8988T (cell line): ENCODE data around the gene TNS4.
"Not testable (repeated sequence)": the region's sequence is repeated elsewhere in the genome, so short reads cannot be mapped to it uniquely, and the experiment has no call there.

Experiments
- DNase-seq: peaks from one replicate; pipeline ENCODE4 v3.0.0; 2011

The TNS4 gene, protein sequence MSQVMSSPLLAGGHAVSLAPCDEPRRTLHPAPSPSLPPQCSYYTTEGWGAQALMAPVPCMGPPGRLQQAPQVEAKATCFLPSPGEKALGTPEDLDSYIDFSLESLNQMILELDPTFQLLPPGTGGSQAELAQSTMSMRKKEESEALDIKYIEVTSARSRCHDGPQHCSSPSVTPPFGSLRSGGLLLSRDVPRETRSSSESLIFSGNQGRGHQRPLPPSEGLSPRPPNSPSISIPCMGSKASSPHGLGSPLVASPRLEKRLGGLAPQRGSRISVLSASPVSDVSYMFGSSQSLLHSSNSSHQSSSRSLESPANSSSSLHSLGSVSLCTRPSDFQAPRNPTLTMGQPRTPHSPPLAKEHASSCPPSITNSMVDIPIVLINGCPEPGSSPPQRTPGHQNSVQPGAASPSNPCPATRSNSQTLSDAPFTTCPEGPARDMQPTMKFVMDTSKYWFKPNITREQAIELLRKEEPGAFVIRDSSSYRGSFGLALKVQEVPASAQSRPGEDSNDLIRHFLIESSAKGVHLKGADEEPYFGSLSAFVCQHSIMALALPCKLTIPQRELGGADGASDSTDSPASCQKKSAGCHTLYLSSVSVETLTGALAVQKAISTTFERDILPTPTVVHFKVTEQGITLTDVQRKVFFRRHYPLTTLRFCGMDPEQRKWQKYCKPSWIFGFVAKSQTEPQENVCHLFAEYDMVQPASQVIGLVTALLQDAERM

DNA sequence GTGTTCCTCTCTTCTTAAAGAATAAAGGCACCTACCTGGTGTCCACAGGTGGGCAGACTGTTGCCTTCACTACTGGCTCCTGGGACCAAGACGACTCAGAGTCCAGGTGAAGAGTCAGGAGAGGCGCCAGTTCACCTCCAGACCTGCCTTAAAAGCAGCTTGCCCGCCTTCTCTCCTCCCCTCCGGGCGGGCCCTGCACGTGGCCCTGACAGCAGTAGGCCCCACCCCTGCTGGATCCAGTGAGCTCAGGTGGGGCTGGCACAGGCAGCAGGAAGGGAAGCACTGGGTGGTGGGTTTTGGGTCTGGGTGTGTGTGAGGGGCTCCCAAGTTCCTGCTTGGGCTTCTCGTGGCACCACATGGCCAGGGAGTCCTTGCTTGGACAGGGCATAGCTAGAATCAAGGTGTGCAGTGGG is at the start of gene TNS4:
Gene TNS4 (minus strand): TSS at position 125 of the 413 bp plus-strand sequence. CDS start 5,198 bp downstream, outside the sequence.
- DNase-seq = no peak

DNA sequence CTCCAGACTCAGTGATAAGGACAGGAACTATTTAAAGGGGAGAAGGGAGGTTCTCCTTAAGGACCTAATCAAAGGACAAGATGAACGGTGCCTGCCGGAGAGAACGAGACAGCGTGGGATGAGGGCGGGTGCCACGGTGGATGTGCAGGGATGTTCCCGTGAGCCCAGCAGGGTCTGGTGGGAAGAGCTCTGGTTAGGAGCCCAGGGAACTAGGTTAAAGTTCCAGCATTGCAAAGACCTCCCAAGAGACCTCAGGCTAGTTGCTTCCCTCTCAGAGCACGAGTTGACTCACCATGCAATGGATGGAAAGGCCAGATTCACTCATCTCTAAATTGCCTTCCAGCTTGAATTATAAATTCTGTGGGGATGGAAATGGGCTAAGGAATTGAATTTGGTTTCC is 49.2 kb upstream of the TNS4 start:
- peak; percentile 11 for DNase-seq

DNA sequence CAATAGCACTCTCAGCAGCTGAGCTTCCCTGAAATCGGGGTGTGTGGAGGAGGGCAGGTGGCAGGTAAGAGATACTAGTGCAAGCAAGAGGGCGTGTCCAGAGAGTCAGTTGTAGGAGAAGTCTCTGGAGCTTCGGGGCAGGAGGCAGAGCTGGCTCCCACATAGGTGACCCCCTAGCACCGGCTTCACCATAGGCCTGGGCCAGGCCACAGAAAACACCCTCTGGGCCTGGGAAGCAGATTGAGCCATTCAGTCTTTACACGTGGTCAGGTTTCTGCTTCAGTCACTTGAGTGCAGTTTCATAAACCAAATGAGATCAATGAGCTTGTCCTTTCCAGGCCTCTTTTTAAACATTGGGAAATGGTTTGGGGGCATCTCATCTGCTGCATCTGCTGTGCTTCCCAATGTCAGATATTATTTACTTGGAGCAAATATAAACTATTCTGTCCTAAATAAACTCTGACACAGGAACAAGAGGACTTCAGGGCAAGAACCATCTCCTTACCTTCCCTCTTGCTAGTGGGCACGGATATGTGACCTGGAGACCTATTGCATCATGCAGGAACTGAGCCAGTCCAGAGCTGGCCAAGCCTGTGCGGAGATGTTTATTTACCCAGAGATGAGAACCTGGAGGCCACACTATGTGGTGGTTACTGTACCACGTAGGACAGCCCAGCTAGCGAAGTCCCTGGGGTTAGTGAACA is 47.7 kb upstream of the TNS4 start:
- DNase-seq = no peak

DNA sequence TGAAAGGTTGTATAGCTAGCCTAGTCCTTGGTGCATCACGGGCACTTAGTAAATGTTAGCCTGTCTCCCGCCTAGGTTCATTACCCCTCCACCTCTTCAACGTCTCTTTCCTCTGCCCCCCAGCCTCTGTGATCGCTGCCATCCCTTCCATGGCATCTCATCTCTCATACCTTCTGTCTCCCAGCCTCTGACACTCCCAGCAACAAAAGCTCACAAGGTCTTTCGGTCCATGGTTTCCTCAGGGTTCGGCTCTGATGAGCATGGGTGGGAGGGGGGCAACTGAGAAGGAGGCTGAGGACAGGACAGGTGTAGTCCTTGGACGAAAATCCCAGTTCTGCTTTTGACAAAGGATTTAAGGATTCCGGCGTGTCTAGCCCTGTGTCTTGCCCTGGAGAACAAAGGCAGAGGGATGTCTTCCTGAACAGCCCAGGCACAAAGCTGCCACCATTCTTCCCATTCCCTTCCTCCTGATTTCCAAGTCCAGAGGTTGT is 47.1 kb upstream of the TNS4 start:
- DNase-seq = no peak

DNA sequence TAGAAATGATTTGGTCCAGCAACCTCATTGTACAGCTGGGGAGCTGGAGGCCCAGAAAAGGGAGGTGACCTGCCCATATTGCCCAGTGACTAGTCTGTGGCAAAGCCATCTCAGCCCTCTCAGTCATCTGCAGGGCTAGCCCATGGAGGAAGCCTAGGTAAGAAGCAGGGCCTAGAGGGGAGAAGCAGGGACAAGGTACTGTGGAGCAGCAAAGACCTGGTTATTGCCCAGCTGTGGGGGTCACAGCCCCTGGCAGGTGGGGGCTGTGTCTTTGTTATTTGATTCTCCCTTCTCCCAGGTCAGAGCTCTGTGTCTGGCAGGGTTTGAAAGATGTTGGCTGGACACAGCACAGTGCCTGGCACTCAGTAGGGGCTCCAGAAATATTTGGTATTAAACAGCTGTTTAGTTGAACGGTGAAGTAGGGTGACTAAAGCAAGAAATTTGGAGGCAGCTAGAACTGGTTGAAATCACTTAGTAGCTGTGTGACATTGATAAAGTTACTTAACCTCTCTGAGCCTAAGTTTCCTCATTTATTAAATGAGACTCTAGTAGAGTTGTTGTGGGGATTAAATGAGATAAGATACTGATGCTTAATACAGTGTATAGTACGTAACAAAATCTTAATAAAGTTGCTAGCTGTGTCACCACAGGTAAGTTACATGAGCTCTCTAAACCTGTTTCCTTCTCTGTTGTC is 46.5 kb upstream of the TNS4 start:
- DNase-seq = no peak

DNA sequence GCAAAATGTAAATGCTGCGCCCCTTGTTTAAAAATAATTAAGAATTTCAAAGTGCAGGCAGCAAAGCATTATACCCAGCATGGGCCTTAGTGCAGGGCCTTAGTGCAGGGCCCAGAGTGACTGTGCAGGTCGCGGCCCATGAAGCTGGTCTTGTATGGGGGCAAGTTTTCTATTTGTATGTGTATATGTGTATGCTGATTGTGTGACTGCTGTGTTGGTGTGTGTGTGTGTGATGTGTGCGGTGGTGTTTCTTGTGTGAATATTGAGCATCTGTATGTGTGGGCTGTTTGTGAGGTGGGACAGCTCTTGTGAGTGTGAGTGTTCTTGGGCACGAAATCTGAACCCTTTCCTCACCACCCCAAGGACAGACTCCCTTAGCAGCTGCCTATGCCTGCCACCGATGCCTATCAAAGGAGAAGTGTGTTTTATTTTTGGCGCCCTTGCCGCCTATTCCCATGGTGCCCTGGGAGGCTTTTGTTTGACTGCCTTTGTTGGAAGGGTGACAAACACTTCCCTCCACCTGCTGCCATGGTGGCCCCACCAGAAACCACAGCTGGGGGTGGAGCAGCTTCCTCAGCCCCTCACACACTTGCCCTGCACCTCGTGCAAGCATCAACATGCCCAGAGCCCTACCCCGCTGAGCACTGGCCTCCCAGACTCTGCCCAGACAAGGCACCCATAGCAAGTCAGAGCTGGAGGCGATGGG is 45.8 kb upstream of the TNS4 start:
- no peak for DNase-seq

DNA sequence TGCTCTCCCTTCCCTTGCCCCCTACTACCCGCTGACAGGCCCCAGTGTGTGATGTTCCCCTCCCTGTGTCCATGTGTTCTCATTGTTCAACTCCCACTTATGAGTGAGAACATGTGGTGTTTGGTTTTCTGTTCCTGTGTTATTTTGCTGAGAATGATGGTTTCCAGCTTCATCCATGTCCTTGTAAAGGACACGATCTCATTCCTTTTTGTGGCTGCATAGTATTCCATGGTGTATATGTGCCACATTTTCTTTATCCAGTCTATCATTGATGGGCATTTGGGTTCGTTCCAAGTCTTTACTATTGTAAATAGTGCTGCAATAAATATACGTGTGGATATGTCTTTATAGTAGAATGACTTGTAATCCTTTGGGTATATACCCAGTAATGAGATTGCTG is 45.1 kb upstream of the TNS4 start:
- not testable (repeated sequence) for DNase-seq

DNA sequence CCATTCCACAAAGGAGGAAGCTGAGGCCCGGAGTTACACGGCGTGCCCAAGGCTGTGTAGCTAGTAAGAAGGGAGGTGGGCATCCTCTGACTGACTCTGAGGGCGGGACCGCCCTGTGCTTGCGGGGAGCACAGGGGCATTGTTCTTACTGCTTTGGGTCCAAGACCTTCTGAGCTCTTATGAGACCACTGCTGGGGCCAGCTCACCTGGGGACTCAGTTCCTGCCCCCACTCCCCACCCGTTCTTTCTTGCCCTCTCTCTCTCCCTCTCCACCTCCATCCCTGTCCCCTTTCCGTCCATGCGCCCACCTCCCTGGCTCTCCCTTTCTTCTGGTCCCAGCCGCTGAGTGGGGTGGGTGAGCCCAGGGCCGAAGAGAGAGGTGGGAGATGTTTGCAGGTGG is 44.2 kb upstream of the TNS4 start:
- DNase-seq = no peak

DNA sequence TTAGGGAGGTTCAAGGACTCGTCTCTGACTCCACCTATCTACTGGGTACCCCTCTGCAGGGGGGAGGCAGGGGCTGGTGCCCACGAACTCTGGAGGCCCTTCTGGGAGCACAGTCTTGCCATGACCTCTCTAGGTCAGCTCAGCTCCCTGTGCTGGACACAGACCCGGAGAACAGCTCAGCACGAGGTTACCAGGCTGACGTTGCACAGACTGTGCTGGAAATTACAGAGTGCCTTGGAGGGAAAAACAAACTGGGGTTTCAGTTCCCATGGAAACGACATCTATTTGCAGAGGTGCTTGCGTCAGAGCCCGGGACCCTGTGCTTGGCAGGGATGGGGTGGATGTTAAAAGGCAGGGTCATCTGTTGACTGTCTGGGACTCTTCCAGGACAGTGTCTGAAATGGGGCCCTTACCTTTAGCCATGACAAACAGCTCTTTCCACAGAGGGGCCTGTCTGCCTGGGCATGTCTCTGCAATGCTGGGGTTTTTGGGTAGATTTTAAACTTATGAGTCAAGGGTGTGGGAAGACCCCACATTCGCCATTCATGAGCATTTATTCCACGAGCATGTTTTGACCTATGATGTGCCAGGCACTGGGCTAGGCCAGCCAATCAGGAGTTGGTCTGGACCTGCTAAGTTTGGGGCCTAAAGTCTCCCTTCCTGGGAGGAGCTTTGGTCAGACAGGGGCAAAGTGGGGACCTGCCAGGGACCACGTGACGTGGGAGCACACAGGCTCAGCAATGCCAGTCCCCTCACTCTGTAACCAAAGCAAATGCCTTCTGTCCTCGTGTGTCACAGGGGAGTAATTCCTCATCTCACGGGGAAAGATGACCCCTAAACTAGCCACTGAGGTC is 41.4 kb upstream of the TNS4 start:
- no peak for DNase-seq

DNA sequence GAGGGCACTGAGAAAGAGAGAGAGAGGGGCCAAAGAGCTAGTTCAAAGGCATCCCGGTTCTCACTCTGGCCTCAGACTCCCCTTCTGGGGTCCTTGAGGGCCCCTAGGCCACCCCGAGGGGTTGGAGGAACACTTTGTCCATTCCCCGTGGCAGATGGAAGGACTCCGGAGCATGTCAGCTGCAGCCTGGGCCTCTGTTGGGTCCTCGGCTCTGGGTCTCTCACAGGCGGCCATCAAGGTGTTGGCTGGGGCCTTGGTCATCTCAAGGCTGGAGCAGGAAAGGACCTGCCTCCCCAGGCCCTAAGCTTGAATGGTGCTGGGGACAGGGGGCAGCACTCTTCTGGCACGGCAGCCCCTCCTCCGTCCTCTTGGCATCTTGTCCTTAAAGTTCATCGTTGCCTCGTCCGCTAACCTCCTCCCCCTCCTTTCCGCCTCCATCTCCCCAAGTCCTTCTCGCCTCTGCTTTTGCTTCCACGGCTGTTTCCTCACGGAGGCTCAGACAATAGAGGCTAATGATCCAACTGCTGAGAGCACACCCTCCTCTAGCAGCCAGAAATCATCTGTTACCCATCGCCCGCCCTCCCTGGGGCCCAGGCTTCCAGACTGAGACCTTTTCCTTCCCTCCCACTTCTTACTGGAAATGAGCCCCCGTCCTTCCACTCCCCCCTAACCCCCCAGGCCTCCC is 40.6 kb upstream of the TNS4 start:
- no peak for DNase-seq

DNA sequence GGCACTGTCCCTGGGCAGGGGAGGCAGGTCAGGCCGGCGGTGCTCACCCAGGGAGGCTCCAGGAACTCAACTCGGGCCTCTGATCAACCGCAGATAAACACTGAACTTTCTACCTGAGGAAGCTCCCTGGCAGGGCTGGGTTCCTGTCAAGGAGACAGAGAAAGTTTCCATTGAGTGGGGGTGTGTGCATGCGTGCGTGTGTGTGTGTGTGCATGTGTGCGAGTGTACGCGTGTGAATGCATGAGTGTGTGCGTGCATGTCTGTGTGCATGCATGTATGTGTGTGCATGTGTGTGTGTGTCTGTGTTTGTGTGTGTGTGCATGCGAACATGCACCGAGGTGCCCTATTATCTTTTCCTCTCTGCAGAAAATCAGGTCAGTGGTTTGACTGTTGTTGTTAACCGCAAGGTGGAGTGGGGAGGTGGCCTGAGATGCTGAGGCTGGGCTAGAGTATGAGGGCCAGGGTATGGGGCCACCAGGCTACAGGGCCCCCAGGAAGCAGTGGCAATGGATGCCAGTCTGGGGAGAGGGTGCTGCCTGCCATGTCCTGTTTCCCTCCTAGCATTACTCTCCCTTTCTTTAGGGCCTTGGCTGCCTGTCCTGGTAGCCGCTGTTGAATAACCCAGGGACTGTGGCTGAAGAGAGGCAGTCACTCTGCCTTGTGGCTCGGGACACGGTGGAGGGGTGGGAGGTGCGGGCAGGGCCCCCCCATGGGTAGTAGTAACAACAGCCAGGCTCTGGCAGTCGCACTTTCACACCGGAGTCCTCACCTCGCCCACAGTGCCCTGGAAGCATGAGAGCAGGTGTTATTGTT is 39.8 kb upstream of the TNS4 start:
- DNase-seq = no peak

DNA sequence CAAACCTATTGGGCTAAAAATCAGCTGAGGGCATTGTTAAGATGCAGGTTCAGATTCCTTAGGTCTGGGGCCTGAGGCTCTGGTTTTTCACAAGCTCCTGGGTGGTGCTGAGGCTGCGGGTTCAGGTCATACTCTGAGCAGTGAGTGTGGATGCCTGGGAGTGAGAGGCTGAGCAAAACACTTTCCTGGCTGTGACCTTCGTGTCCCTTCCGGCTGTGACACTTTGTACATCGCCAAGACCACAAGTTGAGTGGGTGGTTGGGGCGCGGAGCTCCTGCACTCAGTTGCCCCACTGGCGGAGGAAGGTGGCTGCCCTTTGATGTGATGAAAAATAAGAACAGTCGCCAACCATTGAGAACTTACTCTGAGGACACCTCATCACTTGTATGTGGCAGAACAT is 39.0 kb upstream of the TNS4 start:
- no peak for DNase-seq

DNA sequence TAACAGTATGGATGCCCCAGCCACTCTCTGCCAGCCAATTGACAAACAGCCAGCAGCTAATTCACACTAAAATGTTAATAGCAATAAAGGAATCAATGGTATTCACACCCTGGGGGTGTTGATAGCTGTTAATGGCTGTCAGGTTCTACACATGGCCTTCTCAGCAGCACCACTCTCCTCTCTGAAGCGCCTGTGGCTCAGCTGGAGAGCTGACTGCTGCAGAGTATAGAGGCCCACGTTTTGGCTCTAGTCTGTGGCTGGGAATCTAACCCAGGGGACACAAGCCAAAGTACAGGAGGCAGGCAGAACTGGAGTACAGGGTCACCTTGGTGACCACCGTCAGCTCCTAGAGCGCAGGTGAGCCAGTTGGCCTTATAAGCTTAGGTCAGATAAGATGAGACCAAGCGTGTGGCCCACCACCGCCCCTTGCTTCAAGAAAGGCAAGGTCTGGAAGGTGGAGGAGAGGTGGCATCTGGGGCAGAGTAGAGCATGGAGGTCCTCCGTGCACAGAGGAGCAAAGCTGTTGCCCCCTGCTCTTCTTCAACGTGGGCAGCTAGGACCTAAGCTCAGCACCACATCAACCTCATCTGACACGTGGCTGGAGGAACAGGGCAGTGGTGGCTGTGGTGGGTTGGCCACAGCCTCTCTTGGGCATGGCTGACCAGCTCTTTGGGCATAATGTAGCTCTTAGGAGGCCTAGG is 38.4 kb upstream of the TNS4 start:
- no peak for DNase-seq

DNA sequence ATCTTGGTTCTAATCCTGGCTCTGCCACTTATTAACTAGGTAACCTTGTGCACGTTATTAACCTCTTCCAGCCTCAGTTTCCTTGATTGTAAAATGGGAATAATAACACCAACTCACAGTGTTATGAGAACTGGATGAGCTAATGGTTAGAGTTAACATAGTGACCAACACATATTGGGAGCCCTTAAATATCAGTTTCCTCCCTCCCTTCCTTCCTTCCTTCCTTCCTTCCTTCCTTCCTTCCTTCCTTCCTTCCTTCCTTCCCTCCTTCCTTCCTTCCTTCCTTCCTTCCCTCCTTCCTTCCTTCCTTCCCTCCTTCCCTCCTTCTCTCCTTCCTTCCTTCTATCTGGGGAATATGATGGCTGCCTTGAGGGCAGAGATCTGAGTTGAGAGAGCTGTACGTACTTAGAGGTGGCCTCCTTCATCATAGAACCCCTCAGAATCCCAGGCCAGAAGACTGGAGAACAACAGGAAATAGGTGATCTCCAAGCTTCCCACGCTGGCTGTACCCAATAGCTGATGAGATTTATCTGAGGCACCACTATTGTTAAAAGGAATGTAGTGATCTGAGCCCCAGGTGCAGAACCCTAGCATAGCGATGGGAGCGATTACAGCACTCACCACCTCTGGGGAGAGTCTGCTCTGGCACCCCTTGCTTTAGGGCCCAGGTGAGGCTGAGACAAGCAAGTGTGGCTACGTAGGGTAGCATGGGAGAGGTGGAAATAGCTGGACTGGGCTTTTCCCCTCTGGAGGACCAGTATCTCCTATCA is 37.7 kb upstream of the TNS4 start:
- DNase-seq = no peak

DNA sequence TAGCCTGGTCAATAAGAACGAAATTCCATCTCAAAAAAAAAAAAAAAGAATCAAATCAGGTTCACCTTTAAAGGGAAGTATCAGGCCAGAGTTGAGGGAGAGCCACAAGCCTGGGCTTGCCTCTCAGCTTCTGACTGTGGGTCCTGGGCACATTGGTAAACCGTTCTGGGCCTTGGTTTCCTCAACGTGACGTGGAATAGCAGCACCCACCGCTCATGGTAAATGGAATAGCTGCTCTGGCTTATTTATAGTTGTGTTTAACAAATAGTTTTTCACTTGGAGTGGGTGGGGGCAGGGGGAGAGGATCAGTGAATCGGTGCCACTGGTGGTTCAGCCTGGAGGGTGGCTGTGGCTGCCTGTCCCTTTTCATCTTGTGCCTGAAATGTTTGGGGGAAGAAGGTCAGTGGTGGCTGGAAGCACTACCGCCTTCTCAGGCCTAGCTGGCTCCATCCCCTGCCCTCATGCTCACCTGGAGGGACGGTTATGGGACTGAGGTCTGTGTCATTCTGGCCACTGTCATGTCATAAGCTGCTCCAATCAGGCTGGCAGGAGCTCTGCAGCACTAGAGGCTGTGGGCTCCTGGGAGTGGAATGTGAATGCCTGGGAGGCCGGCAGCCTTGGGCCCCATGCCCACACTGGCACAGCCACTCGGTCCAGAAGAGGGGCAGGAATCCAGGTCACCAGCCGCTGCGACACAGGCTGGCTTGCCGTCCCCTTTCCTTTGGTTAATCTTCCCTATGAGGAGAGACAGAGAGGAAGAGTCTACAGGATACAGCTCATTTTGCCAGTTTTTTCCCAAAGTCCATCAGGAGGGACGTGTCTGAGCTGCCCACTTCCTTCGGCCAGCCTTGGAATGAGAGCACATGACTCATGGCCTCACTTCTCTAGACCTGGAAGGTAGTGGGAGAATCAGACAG is 36.9 kb upstream of the TNS4 start:
- no peak for DNase-seq

DNA sequence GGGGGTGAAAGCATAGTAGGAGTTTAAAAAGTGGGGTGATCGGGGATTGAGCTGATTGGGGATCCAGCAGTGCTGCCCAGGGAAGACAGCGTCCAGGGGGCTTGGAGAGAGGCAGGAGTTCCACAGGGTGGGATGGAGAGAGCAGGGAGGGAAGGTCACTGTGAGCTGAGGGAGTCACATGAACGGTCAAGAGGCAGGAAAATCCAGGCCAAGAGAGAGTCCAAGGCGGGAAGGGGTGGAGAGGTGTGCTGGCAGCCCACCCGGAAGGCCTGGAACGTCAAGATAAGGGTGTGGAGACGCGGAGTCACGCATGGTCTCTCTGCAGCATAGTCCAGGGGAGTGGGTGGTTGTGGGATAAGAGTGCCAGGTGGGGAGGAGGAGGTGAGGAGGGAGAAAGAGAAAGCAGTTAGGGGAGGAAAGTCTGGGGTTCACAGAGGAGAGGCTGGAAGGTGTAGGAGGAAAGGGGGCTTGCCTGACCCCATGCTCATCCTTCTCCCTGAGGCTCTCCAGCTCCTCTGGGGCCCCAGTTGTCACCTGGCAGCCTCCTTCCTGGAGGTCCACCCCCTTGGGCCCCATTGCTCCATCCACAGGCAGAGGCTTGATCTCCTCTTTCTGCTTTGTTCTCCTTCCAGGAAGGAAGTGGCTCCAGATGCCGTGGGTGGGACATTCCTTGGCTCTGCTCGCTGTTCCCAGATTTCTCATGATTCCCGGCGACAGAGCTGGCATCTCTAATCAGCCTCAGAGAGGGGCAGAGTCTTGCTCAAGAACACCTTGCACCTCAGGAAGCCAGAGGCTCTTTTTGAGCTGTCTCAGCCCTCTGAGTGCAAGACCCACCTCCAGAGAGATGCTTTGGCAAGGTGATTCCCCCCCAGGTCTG is 35.1 kb upstream of the TNS4 start:
- no peak for DNase-seq
